Measurements from ENCODE around the gene XRCC1. TPM values are rescaled to one million over a fixed set of nuclear protein-coding genes. Genes with fewer than 3 reads are reported as not detected.

The XRCC1 gene
- total RNA-seq, 2 donors from 2014 or later: 19.7 to 31.0 TPM

- no peak overlapping the region for H3K4me3 ChIP-seq
- no peak for ATAC-seq
- H3K27ac ChIP-seq: peak overlapping the region in 2 of 4 donors; percentile 39 to 75
- TF ChIP-seq, protein P1, sequence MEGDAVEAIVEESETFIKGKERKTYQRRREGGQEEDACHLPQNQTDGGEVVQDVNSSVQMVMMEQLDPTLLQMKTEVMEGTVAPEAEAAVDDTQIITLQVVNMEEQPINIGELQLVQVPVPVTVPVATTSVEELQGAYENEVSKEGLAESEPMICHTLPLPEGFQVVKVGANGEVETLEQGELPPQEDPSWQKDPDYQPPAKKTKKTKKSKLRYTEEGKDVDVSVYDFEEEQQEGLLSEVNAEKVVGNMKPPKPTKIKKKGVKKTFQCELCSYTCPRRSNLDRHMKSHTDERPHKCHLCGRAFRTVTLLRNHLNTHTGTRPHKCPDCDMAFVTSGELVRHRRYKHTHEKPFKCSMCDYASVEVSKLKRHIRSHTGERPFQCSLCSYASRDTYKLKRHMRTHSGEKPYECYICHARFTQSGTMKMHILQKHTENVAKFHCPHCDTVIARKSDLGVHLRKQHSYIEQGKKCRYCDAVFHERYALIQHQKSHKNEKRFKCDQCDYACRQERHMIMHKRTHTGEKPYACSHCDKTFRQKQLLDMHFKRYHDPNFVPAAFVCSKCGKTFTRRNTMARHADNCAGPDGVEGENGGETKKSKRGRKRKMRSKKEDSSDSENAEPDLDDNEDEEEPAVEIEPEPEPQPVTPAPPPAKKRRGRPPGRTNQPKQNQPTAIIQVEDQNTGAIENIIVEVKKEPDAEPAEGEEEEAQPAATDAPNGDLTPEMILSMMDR (IDR thresholded peaks at IDR 0.05): no peak
- TF ChIP-seq POLR2A (IDR thresholded peaks at IDR 0.05): no peak
- WGBS, 2 donors: 74 to 88% methylated on average over 5 to 6 of the region's 6 CpGs
- intact Hi-C loops (cut with DNase I): no loop called here
- H3K36me3 ChIP-seq (replicated peaks in 1 of 2; ENCODE audit: insufficient read depth in 1 of 2, low read depth in 2 of 2): peaks cover 0 to 3% of the 10 kb centered on the region in 2 donors
- H3K4me1 ChIP-seq: no peaks in the 10 kb centered on the region
- no peaks in the 10 kb centered on the region for H3K27me3 ChIP-seq
- DNase-seq: no peak
- H3K9me3 ChIP-seq: no peaks in the 10 kb centered on the region
Measured at GRCh38 chr19:43562226-43562697, 13.1 kb downstream of the XRCC1 start.

DNA sequence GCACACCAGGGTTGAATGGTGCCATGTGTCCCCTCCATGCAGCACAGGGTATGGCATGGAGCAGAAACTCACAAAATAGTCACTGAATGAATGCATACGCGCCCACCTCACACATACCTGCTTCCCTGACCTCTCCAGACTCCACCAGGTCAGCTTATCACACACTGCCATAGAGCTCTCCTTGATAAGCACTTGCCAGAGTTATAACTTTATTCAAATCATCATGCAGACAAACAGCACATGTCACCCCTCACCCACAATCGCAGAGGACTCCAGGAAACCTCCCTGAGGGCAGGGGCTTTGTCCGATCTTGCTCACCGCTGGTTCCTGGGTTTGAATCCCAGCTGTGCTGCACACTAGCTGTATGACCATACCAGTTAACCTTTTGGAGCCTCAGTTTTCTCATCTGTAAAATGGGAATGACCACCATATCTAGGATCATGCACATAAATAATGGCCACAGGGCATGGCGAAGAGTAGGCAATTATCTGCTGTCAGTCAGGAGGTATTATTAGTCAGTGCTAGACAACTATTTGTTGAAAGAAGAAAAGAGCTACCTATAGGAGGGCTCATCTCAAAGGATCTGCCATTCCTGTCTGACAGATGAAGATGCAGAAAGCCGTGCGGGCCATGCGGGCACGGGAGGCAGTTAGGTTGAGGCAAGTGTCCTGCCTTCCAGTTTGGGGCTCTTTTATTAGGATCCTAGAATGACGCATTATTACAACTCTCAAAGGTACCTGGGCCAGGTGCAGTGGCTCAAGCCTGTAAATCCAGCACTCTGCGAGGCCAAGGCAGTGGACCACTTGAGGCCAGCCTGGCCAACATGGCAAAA is 14.0 kb downstream of the XRCC1 start:
- H3K27me3 ChIP-seq: no peaks in the 10 kb centered on the region
- H3K4me3 ChIP-seq: no peak overlapping the region
- 90 to 92% methylated on average over 12 of the region's 12 CpGs for WGBS, 2 donors
- H3K36me3 ChIP-seq (replicated peaks in 1 of 2; ENCODE audit: insufficient read depth in 1 of 2, low read depth in 2 of 2): peaks cover 0 to 3% of the 10 kb centered on the region in 2 donors
- intact Hi-C loops (cut with DNase I): no loop called here
- no peaks in the 10 kb centered on the region for H3K4me1 ChIP-seq
- no peak for DNase-seq
- ATAC-seq: no peak
- H3K9me3 ChIP-seq: no peaks in the 10 kb centered on the region
- TF ChIP-seq POLR2A (IDR thresholded peaks at IDR 0.05): no peak
- TF ChIP-seq, protein P1 (IDR thresholded peaks at IDR 0.05): no peak
- no peak overlapping the region for H3K27ac ChIP-seq

DNA sequence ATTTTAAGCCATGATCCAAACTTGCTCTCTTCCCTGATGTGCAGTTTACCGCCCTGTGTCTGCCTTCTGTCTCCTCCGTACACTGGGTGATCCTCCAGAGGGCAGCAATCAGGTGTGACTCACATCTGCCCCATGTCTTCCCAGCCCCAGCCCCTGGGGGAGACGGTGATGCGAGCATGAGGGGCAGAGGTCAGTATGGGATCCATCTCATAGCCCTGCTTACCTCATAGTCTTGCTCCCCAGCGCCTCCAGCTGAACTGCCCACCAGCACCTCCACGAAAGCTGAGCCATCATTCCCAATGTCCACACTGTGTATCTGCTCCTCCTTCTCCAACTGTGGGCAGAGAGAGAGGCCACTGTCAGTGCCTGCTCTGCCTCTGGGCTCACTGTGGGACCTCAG is 14.6 kb downstream of the XRCC1 start:
- intact Hi-C loops (cut with DNase I): no loop called here
- Histone ChIP-seq H3K9me3 (no peaks in the 10 kb centered on the region), H3K4me1 (no peaks in the 10 kb centered on the region), H3K27ac (no peak overlapping the region), H3K4me3 (no peak overlapping the region), H3K27me3 (no peaks in the 10 kb centered on the region), H3K36me3 (replicated peaks in 1 of 2; ENCODE audit: insufficient read depth in 1 of 2, low read depth in 2 of 2) (peaks cover 0 to 3% of the 10 kb centered on the region in 2 donors)
- WGBS, 2 donors: 88 to 90% methylated on average over 5 to 6 of the region's 6 CpGs
- TF ChIP-seq POLR2A (IDR thresholded peaks at IDR 0.05): no peak
- TF ChIP-seq, protein P1 (IDR thresholded peaks at IDR 0.05): no peak
- DNase-seq: no peak
- no peak for ATAC-seq

GRCh38 chr19:43555185-43555770 is 20.0 kb downstream of the XRCC1 start:
- DNase-seq: peak; percentile 71 to 83 (median 80)
- intact Hi-C loops (cut with DNase I): no loop called here
- no peaks in the 10 kb centered on the region for H3K4me1 ChIP-seq
- H3K4me3 ChIP-seq: no peak overlapping the region
- peaks cover 0 to 12% of the 10 kb centered on the region in 2 donors for H3K36me3 ChIP-seq (replicated peaks in 1 of 2; ENCODE audit: insufficient read depth in 1 of 2, low read depth in 2 of 2)
- TF ChIP-seq, protein P1 (IDR thresholded peaks at IDR 0.05): peak in 6 of 7 experiments; percentile 50 to 60 (median 56)
- no peak for TF ChIP-seq POLR2A (IDR thresholded peaks at IDR 0.05)
- ATAC-seq: peak; percentile 74
- no peak overlapping the region for H3K27ac ChIP-seq
- no peaks in the 10 kb centered on the region for H3K9me3 ChIP-seq
- H3K27me3 ChIP-seq: no peaks in the 10 kb centered on the region
- 27 to 29% methylated on average over 8 of the region's 8 CpGs for WGBS, 2 donors

All from body of pancreas (tissue), 4 donors.